RKO (cell line): ENCODE measurements around the gene ZFAND6.
"Not testable (repeated sequence)": the region's sequence is repeated elsewhere in the genome, so short reads cannot be mapped to it uniquely, and the experiment has no call there.

Source experiments
- DNase-seq: peaks from one replicate; pipeline ENCODE4 v3.0.0-alpha.2; 2016; ENCODE audit warnings: low spot score

Gene ZFAND6

GRCh38 chr15:80151576-80151975 lies 92.1 kb downstream of the ZFAND6 start:
- DNase-seq: no peak

GRCh38 chr15:80152180-80152895 lies 92.9 kb downstream of the ZFAND6 start:
- DNase-seq: peak; percentile 86

GRCh38 chr15:80152896-80153876 lies 93.7 kb downstream of the ZFAND6 start, which contains the start of gene FAH:
FAH (plus strand) TSS chr15:80152999; CDS start chr15:80153055, 56 bp downstream.
- DNase-seq: peak; percentile 72

GRCh38 chr15:80153900-80154299 lies 94.4 kb downstream of the ZFAND6 start:
- peak; percentile 18 for DNase-seq

- DNase-seq: no peak
Observed at GRCh38 chr15:80154336-80154735, 94.9 kb downstream of the ZFAND6 start.

- DNase-seq: no peak
Observed at GRCh38 chr15:80155001-80155377, 95.5 kb downstream of the ZFAND6 start.

GRCh38 chr15:80155378-80156175 lies 96.1 kb downstream of the ZFAND6 start:
- not testable (repeated sequence) for DNase-seq

GRCh38 chr15:80156176-80156720 lies 96.8 kb downstream of the ZFAND6 start:
- no peak for DNase-seq

GRCh38 chr15:80157215-80157614 lies 97.7 kb downstream of the ZFAND6 start:
- no peak for DNase-seq

GRCh38 chr15:80159301-80159700 lies 99.8 kb downstream of the ZFAND6 start:
- no peak for DNase-seq

- no peak for DNase-seq
Observed at GRCh38 chr15:80159811-80160569, 100.5 kb downstream of the ZFAND6 start.

- peak; percentile 85 for DNase-seq
Observed at GRCh38 chr15:80160570-80161156, 101.2 kb downstream of the ZFAND6 start.

- no peak for DNase-seq
Observed at GRCh38 chr15:80161468-80162016, 102.1 kb downstream of the ZFAND6 start.

- DNase-seq: no peak
Observed at GRCh38 chr15:80162059-80162554, 102.6 kb downstream of the ZFAND6 start.

GRCh38 chr15:80163217-80163616 lies 103.7 kb downstream of the ZFAND6 start:
- no peak for DNase-seq

GRCh38 chr15:80163897-80164296 lies 104.4 kb downstream of the ZFAND6 start:
- no peak for DNase-seq

GRCh38 chr15:80167936-80168335 lies 108.5 kb downstream of the ZFAND6 start:
- DNase-seq: no peak

- DNase-seq: no peak
Observed at GRCh38 chr15:80168421-80168820, 108.9 kb downstream of the ZFAND6 start.

GRCh38 chr15:80169768-80170357 lies 110.4 kb downstream of the ZFAND6 start:
- no peak for DNase-seq

- no peak for DNase-seq
Observed at GRCh38 chr15:80170596-80170995, 111.1 kb downstream of the ZFAND6 start.
